Gastroesophageal sphincter (tissue), 3 donors: ENCODE measurements around the gene SMIM26.
"Not testable (repeated sequence)": the region's sequence is repeated elsewhere in the genome, so short reads cannot be mapped to it uniquely, and the experiment has no call there.

Source experiments
- CTCF ChIP-seq, 4 experiments: fragments of 200-600 bp in 2 of 4; fragments of 450-650 bp in 2 of 4; sonication (generic) in 1 of 4; IDR thresholded peaks; one replicate each; pipeline ENCODE4 v1.5.1; 2017 to 2019; ENCODE audit warnings: antibody characterized with exemption in 4 of 4, mild to moderate bottlenecking in 2 of 4, moderate library complexity in 2 of 4
- EP300 ChIP-seq: sonication (generic); formaldehyde crosslinking; IDR thresholded peaks from one replicate; pipeline ENCODE4 v1.6.1; 2017; ENCODE audit warnings: antibody characterized with exemption, mild to moderate bottlenecking
- POLR2A ChIP-seq, 2 donors: fragments of 450-650 bp; IDR thresholded peaks; one replicate each; pipeline ENCODE4 v1.6.1; 2017; ENCODE audit warnings: antibody characterized with exemption in 2 of 2, mild to moderate bottlenecking in 2 of 2, moderate library complexity in 1 of 2
- POLR2AphosphoS5 ChIP-seq: sonication (generic); formaldehyde crosslinking; IDR thresholded peaks from one replicate; pipeline ENCODE4 v1.6.1; 2017; ENCODE audit warnings: antibody characterized with exemption

GRCh38 chr20:18526761-18527160, 40.5 kb upstream of the SMIM26 start:
- TF ChIP-seq POLR2A (IDR thresholded peaks at IDR 0.05); CTCF (IDR thresholded peaks at IDR 0.05); POLR2AphosphoS5; EP300: not testable (repeated sequence)
